ENCODE results near the gene GATAD2B. TPM values are rescaled to one million over a fixed set of nuclear protein-coding genes. Genes with fewer than 3 reads are reported as not detected.
"Not testable (repeated sequence)": the region's sequence is repeated elsewhere in the genome, so short reads cannot be mapped to it uniquely, and the experiment has no call there.

GATAD2B gene
- total and polyA plus RNA-seq, 8 donors: 2.7 to 26.3 (median 16.0) TPM

DNA sequence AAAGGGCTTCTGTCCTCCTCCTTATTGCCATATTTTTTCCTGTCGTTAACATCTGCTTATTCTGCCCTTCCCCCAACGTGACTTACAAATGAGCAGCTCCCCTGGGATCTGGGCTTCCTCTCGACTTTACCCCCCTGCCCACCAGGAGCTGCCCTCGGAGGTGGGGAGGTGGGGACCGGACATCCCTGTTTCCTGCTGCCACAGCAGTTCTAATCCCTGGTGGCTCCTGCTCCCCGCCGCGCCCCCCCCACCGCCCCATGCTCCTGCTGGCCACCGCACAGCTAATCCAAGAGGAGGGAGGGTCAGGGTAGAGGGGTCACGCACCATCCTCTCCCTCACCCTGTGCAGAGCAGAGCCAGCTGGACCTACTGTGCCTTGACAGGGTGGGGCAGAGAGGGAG, 152.0 kb downstream of the GATAD2B start:
- intact Hi-C loops (cut with DNase I; ENCODE audit: low total_unique reads): no loop called here
- H3K9me3 ChIP-seq: no peaks in the 10 kb centered on the region
- DNase-seq: no peak

DNA sequence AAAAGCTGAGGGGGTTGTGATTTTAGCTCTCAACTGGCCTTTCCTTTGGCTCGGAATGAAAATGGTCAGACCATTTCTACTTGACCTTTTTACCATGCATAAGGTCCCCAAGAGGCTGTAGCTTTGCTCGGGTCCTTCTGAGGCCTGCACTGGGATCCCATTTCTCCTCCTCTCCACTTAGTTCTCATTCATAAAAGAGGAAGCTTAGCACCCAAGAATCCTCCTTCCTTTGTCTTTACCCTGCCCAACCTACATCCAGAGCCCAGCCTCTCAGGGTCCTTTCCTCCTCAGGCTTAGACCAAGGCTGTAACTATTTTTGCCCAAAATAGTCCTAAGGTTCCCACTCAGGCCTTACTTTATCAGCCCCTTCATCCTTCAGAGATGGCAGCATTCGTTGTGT, 153.6 kb downstream of the GATAD2B start:
- intact Hi-C loops (cut with DNase I; ENCODE audit: low total_unique reads): no loop called here
- Histone ChIP-seq H3K27me3 (no peaks in the 10 kb centered on the region), H3K9me3 (no peaks in the 10 kb centered on the region), H3K4me1 (peaks cover 41 to 78% (median 62%) of the 10 kb centered on the region in 4 donors), H3K27ac (peak overlapping the region; percentile 71 to 89 (median 77)), H3K4me3 (no peak overlapping the region), H3K36me3 (peaks cover 38 to 92% (median 88%) of the 10 kb centered on the region in 4 donors)
- 56 to 79% (median 68%) methylated on average over 3 of the region's 3 CpGs for WGBS, 5 donors
- DNase-seq: no peak
- TF ChIP-seq POLR2A (IDR thresholded peaks at IDR 0.05) (no peak), EP300 (IDR thresholded peaks at IDR 0.05) (no peak), POLR2AphosphoS5 (IDR thresholded peaks at IDR 0.05) (no peak)
- TF ChIP-seq, protein P1, sequence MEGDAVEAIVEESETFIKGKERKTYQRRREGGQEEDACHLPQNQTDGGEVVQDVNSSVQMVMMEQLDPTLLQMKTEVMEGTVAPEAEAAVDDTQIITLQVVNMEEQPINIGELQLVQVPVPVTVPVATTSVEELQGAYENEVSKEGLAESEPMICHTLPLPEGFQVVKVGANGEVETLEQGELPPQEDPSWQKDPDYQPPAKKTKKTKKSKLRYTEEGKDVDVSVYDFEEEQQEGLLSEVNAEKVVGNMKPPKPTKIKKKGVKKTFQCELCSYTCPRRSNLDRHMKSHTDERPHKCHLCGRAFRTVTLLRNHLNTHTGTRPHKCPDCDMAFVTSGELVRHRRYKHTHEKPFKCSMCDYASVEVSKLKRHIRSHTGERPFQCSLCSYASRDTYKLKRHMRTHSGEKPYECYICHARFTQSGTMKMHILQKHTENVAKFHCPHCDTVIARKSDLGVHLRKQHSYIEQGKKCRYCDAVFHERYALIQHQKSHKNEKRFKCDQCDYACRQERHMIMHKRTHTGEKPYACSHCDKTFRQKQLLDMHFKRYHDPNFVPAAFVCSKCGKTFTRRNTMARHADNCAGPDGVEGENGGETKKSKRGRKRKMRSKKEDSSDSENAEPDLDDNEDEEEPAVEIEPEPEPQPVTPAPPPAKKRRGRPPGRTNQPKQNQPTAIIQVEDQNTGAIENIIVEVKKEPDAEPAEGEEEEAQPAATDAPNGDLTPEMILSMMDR (IDR thresholded peaks at IDR 0.05): no peak

More for the DNA sequence above, 152.0 kb downstream of the GATAD2B start:
- peak overlapping the region in 4 of 5 donors; percentile 37 to 77 (median 52) for H3K27ac ChIP-seq
- no peaks in the 10 kb centered on the region for H3K27me3 ChIP-seq
- no peak overlapping the region for H3K4me3 ChIP-seq
- WGBS, 5 donors: 64 to 76% (median 69%) methylated on average over 9 to 11 of the region's 11 CpGs
- H3K36me3 ChIP-seq: peaks cover 26 to 76% (median 72%) of the 10 kb centered on the region in 4 donors
- TF ChIP-seq, protein P1 (IDR thresholded peaks at IDR 0.05): no peak
- TF ChIP-seq POLR2AphosphoS5 (IDR thresholded peaks at IDR 0.05): no peak
- no peak for TF ChIP-seq EP300 (IDR thresholded peaks at IDR 0.05)
- TF ChIP-seq POLR2A (IDR thresholded peaks at IDR 0.05): no peak
- H3K4me1 ChIP-seq: peaks cover 43 to 82% (median 71%) of the 10 kb centered on the region in 4 donors

DNA sequence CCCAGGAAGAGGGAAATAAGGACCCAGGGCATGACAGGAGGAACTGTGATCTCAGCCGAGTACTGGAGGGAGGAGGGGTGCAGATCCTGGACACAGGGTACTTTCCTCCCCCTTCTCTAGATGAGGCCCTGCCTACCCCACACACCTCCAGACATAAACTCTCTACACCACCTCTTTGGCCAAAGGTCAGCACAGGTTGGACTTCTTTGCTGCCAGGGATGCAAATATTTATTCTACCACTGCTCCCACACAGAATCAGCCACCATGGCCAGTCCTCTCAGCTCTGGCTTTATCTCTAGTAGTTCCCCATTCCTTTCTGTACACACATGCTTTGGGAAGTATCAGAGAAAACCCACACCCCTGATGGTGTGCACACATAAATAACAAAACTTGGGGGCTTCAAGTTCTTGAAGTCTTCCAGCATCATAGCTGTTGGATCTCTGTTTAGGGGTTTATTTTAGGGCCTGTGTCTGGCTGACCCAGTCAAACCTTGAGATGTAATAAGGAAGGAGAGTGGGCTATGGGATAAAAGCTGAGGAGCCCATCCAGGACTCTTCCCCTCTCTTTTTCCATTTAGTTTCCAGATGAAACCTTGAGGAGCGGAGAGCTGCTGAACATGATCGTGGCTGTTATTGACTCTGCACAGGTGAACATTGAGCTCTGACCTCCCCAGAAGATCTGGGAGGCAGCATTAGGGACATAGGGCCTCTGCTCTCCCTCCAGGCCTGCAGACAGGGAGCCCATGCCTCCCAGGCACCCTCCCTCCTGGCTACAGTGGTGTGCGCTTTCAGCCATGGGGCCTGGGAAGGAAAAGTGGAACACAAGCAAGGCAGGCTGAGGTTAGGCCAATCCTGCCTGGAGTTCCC, 154.2 kb downstream of the GATAD2B start:
- DNase-seq: peak; percentile 71 to 83
- intact Hi-C loops (cut with DNase I; ENCODE audit: low total_unique reads): no loop called here

DNA sequence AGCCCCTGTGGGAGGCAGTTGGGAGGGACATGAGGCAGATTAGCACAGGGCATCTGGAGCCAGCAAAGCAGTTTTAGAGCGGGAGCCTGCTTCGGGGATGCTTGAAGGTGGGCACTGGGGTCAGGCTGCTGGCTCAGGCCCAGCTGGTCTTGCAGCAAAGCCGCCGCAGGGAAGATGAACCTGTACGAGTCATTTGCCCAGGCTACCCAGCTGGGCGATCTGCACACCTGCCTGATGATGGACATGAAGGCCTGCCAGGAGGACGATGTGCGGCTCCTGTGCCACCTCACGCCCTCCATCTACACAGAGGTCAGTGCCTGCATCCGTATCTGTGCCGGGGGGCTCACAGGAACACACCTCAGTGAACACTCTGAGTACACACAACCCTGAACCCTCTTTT, 155.3 kb downstream of the GATAD2B start:
- Histone ChIP-seq H3K36me3 (peaks cover 33 to 98% (median 94%) of the 10 kb centered on the region in 4 donors), H3K27ac (peak overlapping the region; percentile 71 to 89 (median 77)), H3K4me1 (peaks cover 37 to 77% (median 59%) of the 10 kb centered on the region in 4 donors), H3K9me3 (no peaks in the 10 kb centered on the region), H3K4me3 (no peak overlapping the region), H3K27me3 (no peaks in the 10 kb centered on the region)
- TF ChIP-seq EP300 (IDR thresholded peaks at IDR 0.05): no peak
- no peak for TF ChIP-seq POLR2AphosphoS5 (IDR thresholded peaks at IDR 0.05)
- TF ChIP-seq, protein P1 (IDR thresholded peaks at IDR 0.05): no peak
- TF ChIP-seq POLR2A (IDR thresholded peaks at IDR 0.05): no peak
- WGBS, 5 donors: 81 to 90% (median 82%) methylated on average over 11 of the region's 11 CpGs
- DNase-seq: no peak
- intact Hi-C loops (cut with DNase I; ENCODE audit: low total_unique reads): no loop called here

More for the DNA sequence above, 154.2 kb downstream of the GATAD2B start:
- peak overlapping the region; percentile 71 to 89 (median 77) for H3K27ac ChIP-seq
- H3K9me3 ChIP-seq: no peaks in the 10 kb centered on the region
- H3K4me1 ChIP-seq: peaks cover 44 to 77% (median 59%) of the 10 kb centered on the region in 4 donors
- no peak for TF ChIP-seq EP300 (IDR thresholded peaks at IDR 0.05)
- TF ChIP-seq, protein P1 (IDR thresholded peaks at IDR 0.05): no peak
- no peak for TF ChIP-seq POLR2A (IDR thresholded peaks at IDR 0.05)
- TF ChIP-seq POLR2AphosphoS5 (IDR thresholded peaks at IDR 0.05): peak in 2 of 3 donors; percentile 34 to 50
- 31 to 59% (median 50%) methylated on average over 4 of the region's 4 CpGs for WGBS, 5 donors
- peaks cover 38 to 98% (median 94%) of the 10 kb centered on the region in 4 donors for H3K36me3 ChIP-seq
- no peaks in the 10 kb centered on the region for H3K27me3 ChIP-seq
- H3K4me3 ChIP-seq: no peak overlapping the region

DNA sequence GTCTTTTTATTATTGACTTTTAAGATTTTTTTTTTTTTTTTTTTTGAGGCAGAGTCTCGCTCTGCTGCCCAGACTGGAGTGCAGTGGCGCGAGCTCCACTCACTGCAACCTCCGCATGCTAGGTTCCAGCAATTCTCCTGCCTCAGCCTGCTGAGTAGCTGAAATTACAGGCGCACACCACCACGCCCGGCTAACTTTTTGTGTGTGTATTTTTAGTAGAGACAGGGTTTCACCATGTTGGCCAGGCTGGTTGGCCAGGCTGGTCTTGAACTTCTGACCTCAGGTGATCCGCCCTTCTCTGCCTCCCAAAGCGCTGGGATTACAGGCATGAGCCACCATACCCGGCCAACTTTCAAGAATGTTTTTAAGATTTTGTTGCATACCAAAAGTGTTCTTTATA, 156.1 kb downstream of the GATAD2B start:
- Histone ChIP-seq H3K36me3 (peaks cover 27 to 98% (median 94%) of the 10 kb centered on the region in 4 donors), H3K4me1 (peaks cover 31 to 74% (median 56%) of the 10 kb centered on the region in 4 donors), H3K27ac (peak overlapping the region in 1 of 5 donors; percentile 77)
- H3K9me3 ChIP-seq; intact Hi-C loops (cut with DNase I; ENCODE audit: low total_unique reads); H3K4me3 ChIP-seq; DNase-seq; H3K27me3 ChIP-seq: not testable (repeated sequence)
- WGBS, 5 donors: 85 to 90% (median 87%) methylated on average over 10 of the region's 10 CpGs

Data from stomach (tissue), 9 donors.